HG03520 (cell line): ENCODE data around the gene ZNF763.
"Not testable (repeated sequence)": the region's sequence is repeated elsewhere in the genome, so short reads cannot be mapped to it uniquely, and the experiment has no call there.

Source experiments
- ATAC-seq: cut with Tn5 transposase; IDR thresholded peaks from one replicate; pipeline ENCODE4 v1.9.1; 2021; ENCODE audit warnings: mild to moderate bottlenecking, moderate library complexity; ENCODE audit not compliant: unreplicated experiment

Gene ZNF763

GRCh38 chr19:11964858-11965645 is at the start of gene ZNF763:
ZNF763 (plus strand) TSS chr19:11965040; CDS start chr19:11965209, 169 bp downstream.
- peak; percentile 83 for ATAC-seq

GRCh38 chr19:11921852-11922495 is 42.9 kb upstream of the ZNF763 start:
- ATAC-seq = no peak

GRCh38 chr19:11924886-11925650 is 39.8 kb upstream of the ZNF763 start, which contains the start of gene ZNF700:
ZNF700 (plus strand) TSS chr19:11925107; CDS start chr19:11925211, 104 bp downstream.
- peak; percentile 79 for ATAC-seq

- ATAC-seq = not testable (repeated sequence)
Observed at GRCh38 chr19:11925651-11926187, 39.1 kb upstream of the ZNF763 start.

GRCh38 chr19:11927227-11927626 is 37.6 kb upstream of the ZNF763 start:
- no peak for ATAC-seq

- ATAC-seq = no peak
Observed at GRCh38 chr19:11931051-11931450, 33.8 kb upstream of the ZNF763 start.

- no peak for ATAC-seq
Observed at GRCh38 chr19:11931513-11931912, 33.3 kb upstream of the ZNF763 start.

- not testable (repeated sequence) for ATAC-seq
Observed at GRCh38 chr19:11935829-11936228, 29.0 kb upstream of the ZNF763 start.

GRCh38 chr19:11938383-11938782 is 26.5 kb upstream of the ZNF763 start:
- ATAC-seq = not testable (repeated sequence)

- ATAC-seq = not testable (repeated sequence)
Observed at GRCh38 chr19:11941361-11941887, 23.4 kb upstream of the ZNF763 start.

- no peak for ATAC-seq
Observed at GRCh38 chr19:11942008-11942842, 22.6 kb upstream of the ZNF763 start.

- no peak for ATAC-seq
Observed at GRCh38 chr19:11942843-11943108, 22.1 kb upstream of the ZNF763 start.

GRCh38 chr19:11944656-11945055 is 20.2 kb upstream of the ZNF763 start:
- ATAC-seq = no peak

GRCh38 chr19:11948646-11949045 is 16.2 kb upstream of the ZNF763 start:
- ATAC-seq = no peak

GRCh38 chr19:11949201-11949600 is 15.6 kb upstream of the ZNF763 start:
- ATAC-seq = no peak

- ATAC-seq = not testable (repeated sequence)
Observed at GRCh38 chr19:11949614-11950080, 15.2 kb upstream of the ZNF763 start.

GRCh38 chr19:11950312-11950711 is 14.5 kb upstream of the ZNF763 start:
- ATAC-seq = no peak

GRCh38 chr19:11963566-11964355 is 1.1 kb upstream of the ZNF763 start:
- ATAC-seq = no peak

- peak; percentile 31 for ATAC-seq
Observed at GRCh38 chr19:11964496-11964857, 363 bp upstream of the ZNF763 start.
